ENCODE data around the gene RHBDD1. TPM values are rescaled to one million over a fixed set of nuclear protein-coding genes. Genes with fewer than 3 reads are reported as not detected.

Gene RHBDD1
- total RNA-seq, 1 experiment from 2014 or later = 28.0 TPM

DNA sequence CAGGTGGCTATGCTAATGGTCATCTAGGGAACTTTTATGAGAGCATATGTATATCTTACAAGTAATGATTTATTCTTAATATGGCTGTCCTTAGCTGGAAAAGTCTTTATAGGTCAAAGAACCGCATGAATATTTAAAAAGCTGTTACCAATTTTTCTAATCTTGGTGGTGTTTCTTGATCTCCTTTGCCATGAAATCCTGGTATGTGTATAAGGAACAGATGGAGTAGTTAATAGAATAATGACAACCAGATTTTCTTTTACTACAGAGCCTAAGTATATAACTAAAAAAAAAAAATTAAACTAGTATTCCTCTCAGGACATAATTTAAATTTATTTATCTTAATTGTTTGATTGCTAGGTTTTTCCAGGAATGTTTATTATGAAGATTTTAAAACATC is 74.5 kb downstream of the RHBDD1 start:
- intact Hi-C loops (cut with micrococcal nuclease; ENCODE audit: unreplicated experiment) = no loop called here
- no TSS peak for BruUV-seq (replicated peaks)
- H3K4me1 ChIP-seq (ENCODE audit: insufficient read depth, low read length, poor library complexity, severe bottlenecking) = no peaks in the 10 kb centered on the region
- no peaks in the 10 kb centered on the region for H3K36me3 ChIP-seq (ENCODE audit: insufficient read depth, low read length, poor library complexity, severe bottlenecking)
- DNase-seq (ENCODE audit: low spot score) = no peak
- no peak overlapping the region for H3K27ac ChIP-seq (ENCODE audit: low read depth, low read length, poor library complexity, severe bottlenecking)
- TF ChIP-seq EZH2 (IDR thresholded peaks at IDR 0.05; ENCODE audit: borderline replicate concordance, low read depth, low read length, poor library complexity, severe bottlenecking) = no peak
- TF ChIP-seq, protein P1, sequence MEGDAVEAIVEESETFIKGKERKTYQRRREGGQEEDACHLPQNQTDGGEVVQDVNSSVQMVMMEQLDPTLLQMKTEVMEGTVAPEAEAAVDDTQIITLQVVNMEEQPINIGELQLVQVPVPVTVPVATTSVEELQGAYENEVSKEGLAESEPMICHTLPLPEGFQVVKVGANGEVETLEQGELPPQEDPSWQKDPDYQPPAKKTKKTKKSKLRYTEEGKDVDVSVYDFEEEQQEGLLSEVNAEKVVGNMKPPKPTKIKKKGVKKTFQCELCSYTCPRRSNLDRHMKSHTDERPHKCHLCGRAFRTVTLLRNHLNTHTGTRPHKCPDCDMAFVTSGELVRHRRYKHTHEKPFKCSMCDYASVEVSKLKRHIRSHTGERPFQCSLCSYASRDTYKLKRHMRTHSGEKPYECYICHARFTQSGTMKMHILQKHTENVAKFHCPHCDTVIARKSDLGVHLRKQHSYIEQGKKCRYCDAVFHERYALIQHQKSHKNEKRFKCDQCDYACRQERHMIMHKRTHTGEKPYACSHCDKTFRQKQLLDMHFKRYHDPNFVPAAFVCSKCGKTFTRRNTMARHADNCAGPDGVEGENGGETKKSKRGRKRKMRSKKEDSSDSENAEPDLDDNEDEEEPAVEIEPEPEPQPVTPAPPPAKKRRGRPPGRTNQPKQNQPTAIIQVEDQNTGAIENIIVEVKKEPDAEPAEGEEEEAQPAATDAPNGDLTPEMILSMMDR (conservative IDR thresholded peaks at IDR 0.05; ENCODE audit: low read depth, low read length) = no peak
- H3K4me3 ChIP-seq (ENCODE audit: low read depth, low read length, poor library complexity, severe bottlenecking) = no peak overlapping the region
- CTCF ChIA-PET = interaction anchor here (0.6 kb wide), 1 partner anchor 1250 kb away, joined by 5 read pairs; no protein-coding TSS in a partner anchor
- no peaks in the 10 kb centered on the region for H3K9me3 ChIP-seq (ENCODE audit: low read depth, low read length, poor library complexity, severe bottlenecking)
- no peaks in the 10 kb centered on the region for H3K27me3 ChIP-seq (replicated peaks; ENCODE audit: insufficient read depth, low read depth, low read length, poor library complexity)
- POLR2A ChIA-PET (ENCODE audit: low non-redundant PET) = no interaction called here

DNA sequence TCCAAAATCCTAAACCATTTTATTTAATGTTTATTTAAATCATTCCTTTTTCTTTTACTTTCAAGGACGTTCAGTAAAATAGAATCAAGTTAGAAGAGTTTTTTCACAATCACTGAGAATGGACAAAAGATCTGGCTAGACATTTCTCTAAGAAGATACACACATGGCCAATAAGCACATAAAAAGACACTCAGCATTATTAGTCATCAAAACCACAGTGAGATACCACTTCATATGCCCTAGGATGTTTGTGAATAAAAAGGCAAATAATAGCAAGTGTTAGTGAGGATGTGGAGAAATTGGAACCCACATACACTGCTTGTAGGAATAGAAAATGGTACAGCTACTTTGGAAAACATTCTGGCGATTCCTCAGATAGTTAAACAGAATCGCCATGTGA is 76.1 kb downstream of the RHBDD1 start:
- Histone ChIP-seq H3K27ac (ENCODE audit: low read depth, low read length, poor library complexity, severe bottlenecking) (no peak overlapping the region), H3K9me3 (ENCODE audit: low read depth, low read length, poor library complexity, severe bottlenecking) (no peaks in the 10 kb centered on the region), H3K4me3 (ENCODE audit: low read depth, low read length, poor library complexity, severe bottlenecking) (no peak overlapping the region), H3K36me3 (ENCODE audit: insufficient read depth, low read length, poor library complexity, severe bottlenecking) (no peaks in the 10 kb centered on the region), H3K4me1 (ENCODE audit: insufficient read depth, low read length, poor library complexity, severe bottlenecking) (no peaks in the 10 kb centered on the region), H3K27me3 (replicated peaks; ENCODE audit: insufficient read depth, low read depth, low read length, poor library complexity) (no peaks in the 10 kb centered on the region)
- no peak for DNase-seq (ENCODE audit: low spot score)
- TF ChIP-seq, protein P1 (conservative IDR thresholded peaks at IDR 0.05; ENCODE audit: low read depth, low read length) = no peak
- no peak for TF ChIP-seq EZH2 (IDR thresholded peaks at IDR 0.05; ENCODE audit: borderline replicate concordance, low read depth, low read length, poor library complexity, severe bottlenecking)
- intact Hi-C loops (cut with micrococcal nuclease; ENCODE audit: unreplicated experiment) = no loop called here
- CTCF ChIA-PET = no interaction called here
- BruUV-seq (replicated peaks) = no TSS peak
- POLR2A ChIA-PET (ENCODE audit: low non-redundant PET) = no interaction called here

DNA sequence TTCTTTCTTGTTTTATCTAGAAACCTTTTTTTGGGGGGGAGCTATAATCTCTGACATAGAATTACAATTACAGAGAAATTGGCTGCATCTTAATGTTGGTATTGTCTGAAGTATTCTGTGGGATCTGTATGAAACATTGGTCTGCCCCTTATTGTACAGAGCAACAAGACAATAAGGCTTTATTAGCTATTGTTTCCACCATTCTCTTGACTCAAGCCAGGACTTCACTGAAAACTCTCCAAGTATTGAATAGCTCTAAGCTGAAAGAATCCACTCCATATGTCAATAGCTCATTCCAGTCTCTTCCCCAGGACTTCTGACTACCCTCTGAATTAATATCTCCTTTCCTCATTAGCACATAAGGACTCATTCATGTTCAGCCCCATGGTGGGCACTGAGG is 77.8 kb downstream of the RHBDD1 start:
- POLR2A ChIA-PET (ENCODE audit: low non-redundant PET) = no interaction called here
- Histone ChIP-seq H3K27ac (ENCODE audit: low read depth, low read length, poor library complexity, severe bottlenecking) (no peak overlapping the region), H3K4me1 (ENCODE audit: insufficient read depth, low read length, poor library complexity, severe bottlenecking) (no peaks in the 10 kb centered on the region), H3K36me3 (ENCODE audit: insufficient read depth, low read length, poor library complexity, severe bottlenecking) (no peaks in the 10 kb centered on the region), H3K9me3 (ENCODE audit: low read depth, low read length, poor library complexity, severe bottlenecking) (no peaks in the 10 kb centered on the region), H3K27me3 (replicated peaks; ENCODE audit: insufficient read depth, low read depth, low read length, poor library complexity) (no peaks in the 10 kb centered on the region), H3K4me3 (ENCODE audit: low read depth, low read length, poor library complexity, severe bottlenecking) (no peak overlapping the region)
- TF ChIP-seq, protein P1 (conservative IDR thresholded peaks at IDR 0.05; ENCODE audit: low read depth, low read length) = no peak
- no peak for TF ChIP-seq EZH2 (IDR thresholded peaks at IDR 0.05; ENCODE audit: borderline replicate concordance, low read depth, low read length, poor library complexity, severe bottlenecking)
- DNase-seq (ENCODE audit: low spot score) = no peak
- intact Hi-C loops (cut with micrococcal nuclease; ENCODE audit: unreplicated experiment) = no loop called here
- CTCF ChIA-PET = no interaction called here
- BruUV-seq (replicated peaks) = no TSS peak

Data from A673 (cell line).